Right lobe of liver (tissue), 4 donors: Measurements from ENCODE around the gene DPP10.

Source experiments
- POLR2A ChIP-seq: fragments of 450-650 bp; IDR thresholded peaks from one replicate; pipeline ENCODE4 v1.6.1; 2017; ENCODE audit warnings: antibody characterized with exemption, mild to moderate bottlenecking
- TF ChIP-seq, protein P1 (sequence below), 4 donors: fragments of 200-600 bp in 3 of 4; fragments of 450-650 bp in 1 of 4; IDR thresholded peaks; one replicate each; pipeline versions ENCODE4 v1.5.1 to v1.8.0; 2016 to 2022; ENCODE audit warnings: antibody characterized with exemption in 4 of 4, mild to moderate bottlenecking in 2 of 4
- donor health status: DM: no; HTN: no; CAD: no.
- donor health status: DM: no; HTN: no; CAD: no.
- donor health status: DM: no; HTN: yes; CAD: no.

DNA sequence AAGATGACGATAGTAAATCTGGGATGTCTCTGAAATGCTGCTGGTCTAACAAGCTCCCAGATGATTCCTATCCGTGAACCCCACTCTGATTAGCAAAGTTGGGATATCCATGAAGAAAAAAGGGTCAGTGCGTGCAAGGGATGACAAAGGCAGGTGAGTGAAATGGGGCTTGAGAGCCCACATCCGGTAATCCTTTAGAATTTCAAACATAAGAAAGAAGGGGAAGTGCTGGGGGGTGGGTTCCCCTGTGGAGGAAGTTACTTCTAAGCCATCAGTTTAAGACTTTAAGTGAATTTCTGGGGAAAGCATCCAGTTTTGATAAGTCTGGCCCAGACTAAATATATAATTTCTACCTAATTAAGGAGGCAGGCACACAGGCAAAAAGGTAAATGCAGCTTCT lies 209.5 kb downstream of the DPP10 start:
- TF ChIP-seq, protein P1, sequence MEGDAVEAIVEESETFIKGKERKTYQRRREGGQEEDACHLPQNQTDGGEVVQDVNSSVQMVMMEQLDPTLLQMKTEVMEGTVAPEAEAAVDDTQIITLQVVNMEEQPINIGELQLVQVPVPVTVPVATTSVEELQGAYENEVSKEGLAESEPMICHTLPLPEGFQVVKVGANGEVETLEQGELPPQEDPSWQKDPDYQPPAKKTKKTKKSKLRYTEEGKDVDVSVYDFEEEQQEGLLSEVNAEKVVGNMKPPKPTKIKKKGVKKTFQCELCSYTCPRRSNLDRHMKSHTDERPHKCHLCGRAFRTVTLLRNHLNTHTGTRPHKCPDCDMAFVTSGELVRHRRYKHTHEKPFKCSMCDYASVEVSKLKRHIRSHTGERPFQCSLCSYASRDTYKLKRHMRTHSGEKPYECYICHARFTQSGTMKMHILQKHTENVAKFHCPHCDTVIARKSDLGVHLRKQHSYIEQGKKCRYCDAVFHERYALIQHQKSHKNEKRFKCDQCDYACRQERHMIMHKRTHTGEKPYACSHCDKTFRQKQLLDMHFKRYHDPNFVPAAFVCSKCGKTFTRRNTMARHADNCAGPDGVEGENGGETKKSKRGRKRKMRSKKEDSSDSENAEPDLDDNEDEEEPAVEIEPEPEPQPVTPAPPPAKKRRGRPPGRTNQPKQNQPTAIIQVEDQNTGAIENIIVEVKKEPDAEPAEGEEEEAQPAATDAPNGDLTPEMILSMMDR (IDR thresholded peaks at IDR 0.05), result no peak
- no peak for TF ChIP-seq POLR2A
